H1 (cell line): ENCODE measurements around the gene TYSND1. TPM values are rescaled to one million over a fixed set of nuclear protein-coding genes. Genes with fewer than 3 reads are reported as not detected.

ENCODE experiments used
- BCL11A ChIP-seq, 2 experiments: IDR thresholded peaks; one replicate each; pipeline ENCODE4 v1.6.1; 2011; ENCODE audit warnings: low read depth in 2 of 2, low read length in 2 of 2, mild to moderate bottlenecking in 2 of 2
- BRCA1 ChIP-seq: IDR thresholded peaks from 2 replicates; pipeline ENCODE4 v1.6.1; 2012; ENCODE audit warnings: low read depth, low read length, improper control_type of control experiment
- CHD2 ChIP-seq: IDR thresholded peaks from 2 replicates; pipeline ENCODE4 v1.6.1; 2012; ENCODE audit warnings: low read length, improper control_type of control experiment
- CREB1 ChIP-seq: IDR thresholded peaks from 2 replicates; pipeline ENCODE4 v1.6.1; 2012; ENCODE audit warnings: inconsistent platforms
- EP300 ChIP-seq, 2 experiments: IDR thresholded peaks; 1 replicate in 1 of 2; 2 replicates in 1 of 2; pipeline ENCODE4 v1.6.1; 2011 to 2012; ENCODE audit warnings: low read depth in 2 of 2, low read length in 2 of 2, mild to moderate bottlenecking in 2 of 2, borderline replicate concordance in 1 of 2, inconsistent platforms in 1 of 2, moderate library complexity in 1 of 2
- KDM4A ChIP-seq: IDR thresholded peaks from one replicate; pipeline ENCODE4 v1.7.1; 2012; ENCODE audit warnings: low read depth, mild to moderate bottlenecking, moderate library complexity, low read length, inconsistent platforms; ENCODE audit not compliant: severe bottlenecking
- MAFK ChIP-seq: IDR thresholded peaks from 2 replicates; pipeline ENCODE4 v1.6.1; 2012; ENCODE audit warnings: low read depth, mild to moderate bottlenecking, improper control_type of control experiment, low read length
- PHF8 ChIP-seq: fragments of 200-600 bp; sonication (generic); conservative IDR thresholded peaks from 2 replicates; pipeline ENCODE4 v1.7.1; 2012; ENCODE audit warnings: low read depth, mild to moderate bottlenecking, inconsistent platforms, low read length, moderate library complexity
- POLR2A ChIP-seq, 2 experiments: IDR thresholded peaks; 1 replicate in 1 of 2; 2 replicates in 1 of 2; pipeline ENCODE4 v1.6.1; 2011; ENCODE audit warnings: low read depth in 2 of 2, low read length in 2 of 2, mild to moderate bottlenecking in 2 of 2; ENCODE audit errors: control extremely low read depth in 1 of 2
- POLR2AphosphoS5 ChIP-seq: IDR thresholded peaks from 2 replicates; pipeline ENCODE4 v1.6.1; 2011; ENCODE audit warnings: low read depth, low read length
- POU5F1 ChIP-seq: IDR thresholded peaks from 2 replicates; pipeline ENCODE4 v1.6.1; 2011; ENCODE audit warnings: low read depth, mild to moderate bottlenecking, low read length, moderate library complexity
- RBBP5 ChIP-seq: IDR thresholded peaks from 2 replicates; pipeline ENCODE4 v1.7.1; 2012; ENCODE audit warnings: low read depth, mild to moderate bottlenecking, inconsistent platforms, low read length, moderate library complexity, borderline replicate concordance
- RXRA ChIP-seq: IDR thresholded peaks from 2 replicates; pipeline ENCODE4 v1.6.1; 2011; ENCODE audit warnings: low read depth, mild to moderate bottlenecking, low read length, moderate library complexity; ENCODE audit not compliant: insufficient read depth
- TBP ChIP-seq: IDR thresholded peaks from 2 replicates; pipeline ENCODE4 v1.6.1; 2011; ENCODE audit warnings: low read depth, low read length, improper control_type of control experiment
- polyA plus RNA-seq, 7 experiments: library from polyadenylated mRNA; depleted of rRNA in 3 of 7; stranded (reverse) in 5 of 7; unstranded in 2 of 7; fragments of >200 nt in 5 of 7; fragments of 200-250 nt in 2 of 7; gene quantifications; 1 replicate in 5 of 7; 2 replicates in 1 of 7; 4 replicates in 1 of 7; pipeline versions ENCODE4 v1.2.1 to v1.2.3, GENCODE V29; 2011 to 2013; ENCODE audit warnings: missing spikeins in 2 of 7, mixed read lengths in 2 of 7
- total RNA-seq: library from RNA; stranded (reverse); fragmentation: NEBNext Ultra II Directional; extraction: Animal tissue kit (Norgen Biotek cat#: 25700); gene quantifications from 2 replicates; pipeline ENCODE4 v1.2.1, GENCODE V29; 2021
- TF ChIP-seq, protein P1 (sequence below): IDR thresholded peaks from 2 replicates; pipeline ENCODE4 v1.6.1; 2012; ENCODE audit warnings: inconsistent platforms
- TF ChIP-seq, protein P2 (sequence below): IDR thresholded peaks from 2 replicates; pipeline ENCODE4 v1.6.1; 2011; ENCODE audit warnings: low read length, improper control_type of control experiment
- TF ChIP-seq, protein P3 (sequence below), 3 experiments: IDR thresholded peaks; 1 replicate in 2 of 3; 2 replicates in 1 of 3; pipeline versions ENCODE4 v1.5.1 to v1.6.1; 2011; ENCODE audit warnings: low read length in 3 of 3, mild to moderate bottlenecking in 3 of 3, inconsistent platforms in 2 of 3, low read depth in 1 of 3, moderate library complexity in 1 of 3; ENCODE audit not compliant: insufficient read depth in 1 of 3; ENCODE audit errors: control extremely low read depth in 1 of 3
- TF ChIP-seq, protein P4 (sequence below): IDR thresholded peaks from 2 replicates; pipeline ENCODE4 v1.6.1; 2012; ENCODE audit warnings: inconsistent platforms

TYSND1 gene
- total and polyA plus RNA-seq, 2 of the 8 experiments (the other 6 are each of a cell fraction or from before 2014, with no cell fraction given): 11.9 to 15.0 TPM

DNA sequence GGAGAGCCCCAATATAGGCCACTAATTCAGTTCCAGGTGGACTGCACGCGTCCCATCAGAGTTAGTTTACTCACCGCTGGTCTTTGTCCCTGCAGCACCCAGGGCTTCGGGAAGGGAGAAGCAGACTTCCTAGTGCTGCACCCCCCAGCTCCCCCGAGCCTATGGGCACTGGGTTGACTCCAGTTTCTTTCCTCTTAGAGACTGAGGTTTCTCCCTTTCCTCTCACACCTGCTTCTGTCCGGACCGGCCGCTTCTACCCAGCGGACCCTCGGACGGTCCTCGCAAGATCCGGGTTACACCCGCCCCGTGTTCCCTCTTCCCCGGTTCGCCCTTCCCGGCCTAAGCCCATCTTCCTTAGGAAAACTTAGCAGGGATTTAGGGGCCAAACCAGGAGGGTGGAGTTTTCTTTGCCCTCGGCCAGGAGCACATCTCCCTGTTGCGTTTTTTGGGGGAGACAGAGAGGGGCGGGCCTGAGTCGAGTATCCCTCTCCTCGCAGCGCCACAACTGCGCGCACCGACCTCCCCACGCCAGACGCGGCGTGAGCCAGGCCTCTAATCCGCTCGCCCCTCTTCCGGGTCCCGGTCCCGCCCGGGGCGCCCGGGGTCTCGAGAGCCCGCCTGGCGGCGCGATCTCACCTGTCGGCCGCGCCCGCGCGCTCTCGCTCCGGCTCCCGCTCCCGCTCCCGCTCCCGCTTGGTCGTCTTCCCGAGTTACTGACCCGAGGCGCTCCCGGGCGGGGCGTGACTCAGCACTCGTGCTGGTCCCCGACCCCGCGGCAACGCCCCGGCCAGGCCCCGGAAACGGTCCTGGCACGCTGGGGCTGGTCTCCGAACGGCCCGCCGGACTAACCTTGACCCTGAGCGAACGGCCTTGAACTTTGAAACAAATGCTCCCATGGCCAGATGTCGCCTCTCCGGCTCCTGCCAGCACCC, 14.1 kb downstream of the TYSND1 start, which contains the start of gene AIFM2 (continued):
- TF ChIP-seq BCL11A (IDR thresholded peaks at IDR 0.05; ENCODE audit: low read depth in 2 of 2, low read length in 2 of 2) (no peak), RXRA (no peak; the same call in 1 of the 2 replicates), RBBP5 (0 out of 2 replicates have a peak, but pooled peaks have one; percentile 40), POU5F1 (no peak), KDM4A (peak; percentile 84), TBP (0 out of 2 replicates have a peak, but pooled peaks have one; percentile 25), CHD2 (peak; percentile 52; the same call in 1 of the 2 replicates), PHF8 (peak; percentile 60), POLR2AphosphoS5 (no peak; the same call in 1 of the 2 replicates), EP300 (IDR thresholded peaks at IDR 0.05; ENCODE audit: borderline replicate concordance in 1 of 2, low read depth in 2 of 2, low read length in 2 of 2) (peak in 1 of 2 experiments; percentile 62; a peak in 1 of 3 replicates), MAFK (peak; percentile 67; the same call in 1 of the 2 replicates), CREB1 (no peak), POLR2A (IDR thresholded peaks at IDR 0.05; ENCODE audit: control extremely low read depth in 1 of 2, low read depth in 2 of 2, low read length in 2 of 2) (peak in 1 of 2 experiments; percentile 23; a peak in 1 of 3 replicates), BRCA1 (no peak)
- TF ChIP-seq, protein P1, sequence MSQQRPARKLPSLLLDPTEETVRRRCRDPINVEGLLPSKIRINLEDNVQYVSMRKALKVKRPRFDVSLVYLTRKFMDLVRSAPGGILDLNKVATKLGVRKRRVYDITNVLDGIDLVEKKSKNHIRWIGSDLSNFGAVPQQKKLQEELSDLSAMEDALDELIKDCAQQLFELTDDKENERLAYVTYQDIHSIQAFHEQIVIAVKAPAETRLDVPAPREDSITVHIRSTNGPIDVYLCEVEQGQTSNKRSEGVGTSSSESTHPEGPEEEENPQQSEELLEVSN: peak; percentile 79
- TF ChIP-seq, protein P2, sequence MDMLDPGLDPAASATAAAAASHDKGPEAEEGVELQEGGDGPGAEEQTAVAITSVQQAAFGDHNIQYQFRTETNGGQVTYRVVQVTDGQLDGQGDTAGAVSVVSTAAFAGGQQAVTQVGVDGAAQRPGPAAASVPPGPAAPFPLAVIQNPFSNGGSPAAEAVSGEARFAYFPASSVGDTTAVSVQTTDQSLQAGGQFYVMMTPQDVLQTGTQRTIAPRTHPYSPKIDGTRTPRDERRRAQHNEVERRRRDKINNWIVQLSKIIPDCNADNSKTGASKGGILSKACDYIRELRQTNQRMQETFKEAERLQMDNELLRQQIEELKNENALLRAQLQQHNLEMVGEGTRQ: no peak
- TF ChIP-seq, protein P3, sequence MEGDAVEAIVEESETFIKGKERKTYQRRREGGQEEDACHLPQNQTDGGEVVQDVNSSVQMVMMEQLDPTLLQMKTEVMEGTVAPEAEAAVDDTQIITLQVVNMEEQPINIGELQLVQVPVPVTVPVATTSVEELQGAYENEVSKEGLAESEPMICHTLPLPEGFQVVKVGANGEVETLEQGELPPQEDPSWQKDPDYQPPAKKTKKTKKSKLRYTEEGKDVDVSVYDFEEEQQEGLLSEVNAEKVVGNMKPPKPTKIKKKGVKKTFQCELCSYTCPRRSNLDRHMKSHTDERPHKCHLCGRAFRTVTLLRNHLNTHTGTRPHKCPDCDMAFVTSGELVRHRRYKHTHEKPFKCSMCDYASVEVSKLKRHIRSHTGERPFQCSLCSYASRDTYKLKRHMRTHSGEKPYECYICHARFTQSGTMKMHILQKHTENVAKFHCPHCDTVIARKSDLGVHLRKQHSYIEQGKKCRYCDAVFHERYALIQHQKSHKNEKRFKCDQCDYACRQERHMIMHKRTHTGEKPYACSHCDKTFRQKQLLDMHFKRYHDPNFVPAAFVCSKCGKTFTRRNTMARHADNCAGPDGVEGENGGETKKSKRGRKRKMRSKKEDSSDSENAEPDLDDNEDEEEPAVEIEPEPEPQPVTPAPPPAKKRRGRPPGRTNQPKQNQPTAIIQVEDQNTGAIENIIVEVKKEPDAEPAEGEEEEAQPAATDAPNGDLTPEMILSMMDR (IDR thresholded peaks at IDR 0.05; ENCODE audit: control extremely low read depth in 1 of 3, insufficient read depth in 1 of 3, low read depth in 1 of 3, low read length in 3 of 3): peak in 1 of 3 experiments; percentile 9; a peak in 1 of 4 replicates
- TF ChIP-seq, protein P4, sequence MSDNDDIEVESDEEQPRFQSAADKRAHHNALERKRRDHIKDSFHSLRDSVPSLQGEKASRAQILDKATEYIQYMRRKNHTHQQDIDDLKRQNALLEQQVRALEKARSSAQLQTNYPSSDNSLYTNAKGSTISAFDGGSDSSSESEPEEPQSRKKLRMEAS: peak; percentile 60
